Retinal pigment epithelial cell (primary cell): ENCODE data around the gene SPATA2L.

Source experiments
- DNase-seq: peaks from one replicate; pipeline ENCODE4 v3.0.0-alpha.2; 2010; ENCODE audit warnings: low read depth
- H3K4me3 ChIP-seq: 2 replicates; pipeline ENCODE4 v1.5.1; 2011; ENCODE audit warnings: mild to moderate bottlenecking, low read length, control low read depth, moderate library complexity
- TF ChIP-seq, protein P1 (sequence below): conservative IDR thresholded peaks from 2 replicates; pipeline ENCODE4 v1.5.1; 2011; ENCODE audit warnings: low read depth, low read length, control low read depth, inconsistent platforms

Gene SPATA2L

DNA sequence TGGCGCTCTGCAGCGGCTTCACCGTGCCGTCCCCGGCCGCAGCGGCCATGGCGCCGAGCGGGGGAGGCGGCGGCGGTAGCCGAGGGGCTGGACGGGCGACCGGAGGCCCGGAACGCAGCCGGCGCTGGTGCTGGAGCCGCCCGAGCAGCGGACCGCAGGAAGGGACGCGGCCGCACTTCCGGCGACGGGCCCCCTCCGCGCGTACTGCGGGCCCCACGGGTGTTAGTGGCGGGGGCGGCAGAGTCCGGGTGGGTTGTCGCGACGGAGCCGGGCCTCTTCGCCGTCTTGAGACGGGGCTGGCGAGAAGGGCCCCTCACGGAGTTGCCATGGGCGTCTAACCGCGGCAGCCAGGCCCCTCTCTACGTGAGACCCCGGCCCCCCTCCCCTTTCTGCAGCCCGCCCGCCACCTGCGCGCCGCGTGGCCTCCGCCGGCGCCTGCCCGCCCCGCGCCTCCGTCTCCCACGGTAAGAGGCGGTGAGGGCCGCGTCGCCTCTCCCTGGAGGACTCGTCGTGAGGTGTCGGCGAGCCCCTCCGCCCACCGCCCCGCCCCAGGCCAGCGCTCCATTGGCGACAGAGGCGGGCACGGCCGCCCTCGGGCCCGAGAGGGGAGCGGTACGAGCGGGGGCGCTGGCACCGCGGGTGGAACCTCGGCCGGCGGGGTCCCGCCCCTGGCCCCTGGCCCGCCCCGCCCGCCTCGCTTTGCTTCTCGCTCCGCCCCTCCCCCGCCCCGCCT, 19.5 kb upstream of the SPATA2L start, which contains the start of the genes VPS9D1 and ZNF276:
TSS of gene VPS9D1 (minus strand) at position 86 of the 733 bp plus-strand sequence. CDS start at position 49, 37 bp downstream.
TSS of gene ZNF276 (plus strand) at position 725 of the 733 bp plus-strand sequence. CDS start 104 bp downstream, outside the sequence.
- TF ChIP-seq, protein P1, sequence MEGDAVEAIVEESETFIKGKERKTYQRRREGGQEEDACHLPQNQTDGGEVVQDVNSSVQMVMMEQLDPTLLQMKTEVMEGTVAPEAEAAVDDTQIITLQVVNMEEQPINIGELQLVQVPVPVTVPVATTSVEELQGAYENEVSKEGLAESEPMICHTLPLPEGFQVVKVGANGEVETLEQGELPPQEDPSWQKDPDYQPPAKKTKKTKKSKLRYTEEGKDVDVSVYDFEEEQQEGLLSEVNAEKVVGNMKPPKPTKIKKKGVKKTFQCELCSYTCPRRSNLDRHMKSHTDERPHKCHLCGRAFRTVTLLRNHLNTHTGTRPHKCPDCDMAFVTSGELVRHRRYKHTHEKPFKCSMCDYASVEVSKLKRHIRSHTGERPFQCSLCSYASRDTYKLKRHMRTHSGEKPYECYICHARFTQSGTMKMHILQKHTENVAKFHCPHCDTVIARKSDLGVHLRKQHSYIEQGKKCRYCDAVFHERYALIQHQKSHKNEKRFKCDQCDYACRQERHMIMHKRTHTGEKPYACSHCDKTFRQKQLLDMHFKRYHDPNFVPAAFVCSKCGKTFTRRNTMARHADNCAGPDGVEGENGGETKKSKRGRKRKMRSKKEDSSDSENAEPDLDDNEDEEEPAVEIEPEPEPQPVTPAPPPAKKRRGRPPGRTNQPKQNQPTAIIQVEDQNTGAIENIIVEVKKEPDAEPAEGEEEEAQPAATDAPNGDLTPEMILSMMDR: no peak
- peak within 1 kb of the TSS; percentile 72 for H3K4me3 ChIP-seq
- DNase-seq: no peak

DNA sequence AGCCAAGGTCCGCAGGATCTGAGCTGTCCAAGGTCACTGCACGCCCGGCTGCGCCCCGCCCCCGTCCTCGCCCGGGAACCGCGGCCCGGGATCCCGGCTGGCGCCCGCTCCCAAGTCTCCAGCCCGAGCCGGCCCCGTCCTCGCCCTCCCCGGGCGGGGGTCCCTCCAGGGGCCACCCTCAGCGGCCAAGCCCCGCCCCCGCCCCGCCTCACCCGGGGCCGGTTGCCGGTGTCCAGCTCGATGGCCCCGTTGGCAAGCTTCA, 19.0 kb upstream of the SPATA2L start:
- TF ChIP-seq, protein P1: no peak
- DNase-seq: no peak
- peak overlapping the region; percentile 72 for H3K4me3 ChIP-seq

DNA sequence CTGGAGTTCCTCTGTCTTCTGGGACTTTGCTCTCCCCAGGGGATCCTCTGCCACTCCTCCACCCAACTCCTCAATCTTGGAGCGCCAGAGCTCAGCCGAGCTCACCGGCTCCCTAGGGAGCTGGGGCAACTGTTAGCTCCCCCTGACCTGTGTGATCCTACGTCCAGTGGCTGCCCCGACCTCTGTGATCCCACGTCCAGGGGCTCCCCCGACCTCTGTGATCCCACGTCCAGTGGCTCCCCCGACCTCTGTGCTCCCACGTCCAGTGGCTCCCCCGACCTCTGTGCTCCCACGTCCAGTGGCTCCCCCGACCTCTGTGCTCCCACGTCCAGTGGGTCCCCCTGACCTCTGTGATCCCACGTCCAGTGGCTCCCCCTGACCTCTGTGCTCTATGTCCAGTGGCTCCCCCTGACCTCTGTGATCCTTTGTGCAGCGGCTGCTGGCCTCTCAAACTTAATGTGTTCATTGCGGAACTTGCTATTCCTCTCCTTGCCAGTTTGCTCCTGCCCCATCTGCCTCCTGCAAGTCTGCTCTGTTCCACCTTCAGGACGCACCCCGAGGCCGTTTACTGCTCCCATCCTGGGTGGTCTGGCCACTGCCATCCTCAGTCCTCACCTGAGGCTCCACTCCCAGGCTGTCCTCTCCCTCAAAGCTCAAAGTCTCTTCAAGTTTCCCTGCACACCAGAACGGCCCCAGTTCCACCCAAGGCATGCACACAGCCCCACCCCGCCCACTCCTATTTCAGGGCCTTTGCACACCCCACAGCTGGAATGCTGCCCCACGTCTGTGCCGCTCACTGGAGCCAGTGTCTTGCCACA, 16.4 kb upstream of the SPATA2L start:
- no peak for DNase-seq
- TF ChIP-seq, protein P1: no peak
- no peak overlapping the region for H3K4me3 ChIP-seq

DNA sequence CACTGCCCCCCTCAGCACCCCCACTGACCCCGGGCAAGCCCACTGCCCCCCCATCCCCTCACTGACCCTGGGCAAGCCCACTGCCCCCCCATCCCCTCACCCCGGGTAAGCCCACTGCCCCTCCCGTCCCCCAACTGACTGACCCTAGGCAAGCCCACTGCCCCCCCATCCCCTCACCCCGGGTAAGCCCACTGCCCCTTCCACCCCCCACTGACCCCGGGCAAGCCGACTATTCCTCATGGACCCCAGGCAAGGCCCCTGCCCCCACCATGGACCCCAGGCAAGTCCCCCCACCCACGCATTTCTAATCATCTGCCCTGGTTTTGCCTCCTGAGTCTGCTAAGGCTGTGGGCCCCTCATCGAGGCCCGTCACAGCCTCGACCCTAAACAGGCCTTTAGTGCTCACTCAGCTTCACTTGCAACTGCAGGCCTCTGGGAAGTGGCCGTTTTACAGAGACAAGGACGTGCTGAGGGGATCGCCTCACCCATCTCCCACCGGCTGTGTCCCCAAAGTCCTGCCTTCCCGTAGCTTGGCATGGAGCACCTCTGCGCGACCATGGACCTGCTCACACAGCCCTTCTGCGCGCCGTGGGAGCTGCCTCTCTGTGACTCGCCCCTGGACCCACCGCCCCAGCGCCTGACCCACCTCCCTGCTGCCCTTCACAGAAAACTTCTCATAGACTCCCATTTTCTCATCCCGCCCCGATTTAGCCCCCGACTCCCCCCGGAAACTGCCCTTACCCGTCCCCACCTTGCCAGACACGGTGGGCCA, 15.6 kb upstream of the SPATA2L start:
- H3K4me3 ChIP-seq: no peak overlapping the region
- DNase-seq: no peak
- TF ChIP-seq, protein P1: no peak

DNA sequence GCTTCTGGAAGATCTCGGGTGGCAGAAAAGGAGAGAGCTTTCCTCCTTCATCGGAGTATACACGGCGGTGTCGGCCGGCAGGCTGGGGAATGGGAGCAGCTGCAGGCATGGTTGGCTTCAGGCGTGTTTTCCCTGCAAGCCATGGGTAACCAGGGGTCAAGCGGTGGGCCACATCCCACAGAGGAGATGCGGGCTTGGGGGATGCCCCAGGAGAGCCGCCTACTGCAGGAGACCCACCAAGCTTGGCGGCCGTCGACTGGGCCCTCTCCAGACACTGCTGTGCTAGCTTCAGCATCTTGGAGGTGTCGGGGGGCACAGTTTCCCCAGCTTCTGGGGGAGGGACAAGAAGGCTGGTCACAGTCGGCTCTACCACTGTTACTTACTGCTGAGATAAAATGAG, 15.0 kb upstream of the SPATA2L start:
- H3K4me3 ChIP-seq: no peak overlapping the region
- no peak for DNase-seq
- TF ChIP-seq, protein P1: no peak

DNA sequence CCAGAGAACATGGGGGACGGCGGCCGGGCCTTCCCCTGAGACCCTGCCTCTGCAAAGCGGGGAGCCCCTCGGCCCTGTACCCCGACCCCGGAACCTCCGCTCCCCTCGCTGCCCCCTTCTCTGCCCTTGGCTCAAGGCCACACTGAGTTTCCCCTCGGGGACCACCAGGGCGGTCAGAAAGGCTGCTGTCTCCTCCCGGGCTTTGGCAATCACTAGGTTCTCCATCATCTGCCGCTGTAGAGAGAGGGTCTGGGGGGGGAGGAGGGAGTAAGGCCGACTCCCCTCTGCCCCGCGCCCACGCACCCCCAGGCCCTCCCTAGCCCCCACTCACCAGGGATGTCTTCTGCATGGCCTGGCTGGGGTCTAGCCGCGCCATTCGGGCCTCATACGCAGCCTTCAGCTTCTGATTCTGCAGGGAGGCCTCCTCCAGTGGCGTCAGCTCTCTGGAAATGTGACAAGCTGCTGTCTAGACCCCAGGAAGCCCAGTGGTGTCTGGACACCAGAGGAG, 10.8 kb upstream of the SPATA2L start:
- H3K4me3 ChIP-seq: peak overlapping the region; percentile 70
- TF ChIP-seq, protein P1: no peak
- DNase-seq: no peak
